ENCODE measurements around the gene PARP15.

DNA sequence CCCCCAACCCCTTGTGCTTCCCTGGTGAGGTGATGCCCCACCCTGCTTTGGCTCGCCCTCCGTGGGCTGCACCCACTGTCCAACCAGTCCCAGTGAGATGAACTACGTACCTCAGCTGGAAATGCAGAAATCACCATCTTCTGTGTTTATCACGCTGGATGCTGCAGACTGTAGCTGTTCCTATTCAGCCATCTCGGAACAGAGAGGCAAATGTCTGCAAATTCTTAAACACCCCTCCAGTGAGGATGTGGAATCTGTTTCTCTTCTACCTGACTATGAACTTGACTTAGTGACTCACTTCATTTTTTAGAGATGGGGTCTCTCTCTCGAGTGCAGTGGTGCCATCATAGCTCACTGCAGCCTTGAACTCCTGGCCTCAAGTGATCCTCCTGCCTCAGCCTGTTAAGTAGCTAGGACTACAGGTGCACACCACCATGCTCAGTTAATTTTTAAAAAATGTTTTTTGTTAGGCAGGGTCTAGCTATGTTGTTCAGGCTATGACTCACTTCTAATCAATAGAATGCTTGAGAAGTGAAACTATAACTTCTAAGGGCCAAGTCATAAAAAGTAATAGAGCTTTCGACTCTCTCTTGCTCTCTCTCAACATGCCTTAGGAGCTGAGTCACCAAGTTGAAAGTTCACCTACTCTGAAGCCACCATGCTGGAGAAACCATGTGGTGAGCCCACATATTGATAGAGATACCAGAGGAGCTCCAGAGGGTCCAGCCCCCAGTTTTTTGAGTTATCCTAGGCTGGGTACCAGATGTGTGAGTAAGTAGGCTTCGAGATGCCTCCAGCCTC, 91.7 kb downstream of the PARP15 start:
- no peak for TF ChIP-seq POLR2AphosphoS5 (IDR thresholded peaks at IDR 0.05)
- TF ChIP-seq, protein P1, sequence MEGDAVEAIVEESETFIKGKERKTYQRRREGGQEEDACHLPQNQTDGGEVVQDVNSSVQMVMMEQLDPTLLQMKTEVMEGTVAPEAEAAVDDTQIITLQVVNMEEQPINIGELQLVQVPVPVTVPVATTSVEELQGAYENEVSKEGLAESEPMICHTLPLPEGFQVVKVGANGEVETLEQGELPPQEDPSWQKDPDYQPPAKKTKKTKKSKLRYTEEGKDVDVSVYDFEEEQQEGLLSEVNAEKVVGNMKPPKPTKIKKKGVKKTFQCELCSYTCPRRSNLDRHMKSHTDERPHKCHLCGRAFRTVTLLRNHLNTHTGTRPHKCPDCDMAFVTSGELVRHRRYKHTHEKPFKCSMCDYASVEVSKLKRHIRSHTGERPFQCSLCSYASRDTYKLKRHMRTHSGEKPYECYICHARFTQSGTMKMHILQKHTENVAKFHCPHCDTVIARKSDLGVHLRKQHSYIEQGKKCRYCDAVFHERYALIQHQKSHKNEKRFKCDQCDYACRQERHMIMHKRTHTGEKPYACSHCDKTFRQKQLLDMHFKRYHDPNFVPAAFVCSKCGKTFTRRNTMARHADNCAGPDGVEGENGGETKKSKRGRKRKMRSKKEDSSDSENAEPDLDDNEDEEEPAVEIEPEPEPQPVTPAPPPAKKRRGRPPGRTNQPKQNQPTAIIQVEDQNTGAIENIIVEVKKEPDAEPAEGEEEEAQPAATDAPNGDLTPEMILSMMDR (IDR thresholded peaks at IDR 0.05) = no peak
- no peak for TF ChIP-seq POLR2A (IDR thresholded peaks at IDR 0.05)
